ENCODE measurements around the gene LSS. TPM values are rescaled to one million over a fixed set of nuclear protein-coding genes. Genes with fewer than 3 reads are reported as not detected.
"Not testable (repeated sequence)": the region's sequence is repeated elsewhere in the genome, so short reads cannot be mapped to it uniquely, and the experiment has no call there.

Gene LSS
- total RNA-seq, 4 donors from 2014 or later = 43.7 to 172 (median 66.5) TPM

DNA sequence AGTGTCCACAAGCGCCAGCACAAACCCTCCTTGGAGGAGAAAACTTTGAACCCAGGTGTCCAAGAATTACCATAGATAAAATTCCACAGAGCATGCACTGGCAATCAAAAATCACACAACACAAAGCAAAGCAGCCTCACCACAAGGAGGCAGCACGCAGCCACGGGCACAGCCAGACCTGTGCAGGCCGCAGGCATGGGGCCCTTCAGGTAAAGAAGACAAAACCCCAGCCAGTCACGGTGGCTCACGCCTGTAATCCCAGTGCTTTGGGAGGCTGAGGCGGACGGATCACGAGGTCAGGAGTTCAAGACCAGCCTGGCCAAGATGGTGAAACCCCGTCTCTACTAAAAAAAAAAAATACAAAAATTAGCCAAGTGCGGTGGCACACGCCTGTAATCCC, 81.1 kb downstream of the LSS start:
- not testable (repeated sequence) for H3K9me3 ChIP-seq, H3K36me3 ChIP-seq, H3K27ac ChIP-seq, H3K4me3 ChIP-seq, H3K4me1 ChIP-seq, H3K27me3 ChIP-seq
- DNase-seq = peak in 2 of 3 donors; percentile 75 to 78
- TF ChIP-seq, protein P1, sequence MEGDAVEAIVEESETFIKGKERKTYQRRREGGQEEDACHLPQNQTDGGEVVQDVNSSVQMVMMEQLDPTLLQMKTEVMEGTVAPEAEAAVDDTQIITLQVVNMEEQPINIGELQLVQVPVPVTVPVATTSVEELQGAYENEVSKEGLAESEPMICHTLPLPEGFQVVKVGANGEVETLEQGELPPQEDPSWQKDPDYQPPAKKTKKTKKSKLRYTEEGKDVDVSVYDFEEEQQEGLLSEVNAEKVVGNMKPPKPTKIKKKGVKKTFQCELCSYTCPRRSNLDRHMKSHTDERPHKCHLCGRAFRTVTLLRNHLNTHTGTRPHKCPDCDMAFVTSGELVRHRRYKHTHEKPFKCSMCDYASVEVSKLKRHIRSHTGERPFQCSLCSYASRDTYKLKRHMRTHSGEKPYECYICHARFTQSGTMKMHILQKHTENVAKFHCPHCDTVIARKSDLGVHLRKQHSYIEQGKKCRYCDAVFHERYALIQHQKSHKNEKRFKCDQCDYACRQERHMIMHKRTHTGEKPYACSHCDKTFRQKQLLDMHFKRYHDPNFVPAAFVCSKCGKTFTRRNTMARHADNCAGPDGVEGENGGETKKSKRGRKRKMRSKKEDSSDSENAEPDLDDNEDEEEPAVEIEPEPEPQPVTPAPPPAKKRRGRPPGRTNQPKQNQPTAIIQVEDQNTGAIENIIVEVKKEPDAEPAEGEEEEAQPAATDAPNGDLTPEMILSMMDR (IDR thresholded peaks at IDR 0.05) = peak in 4 of 6 experiments; percentile 51 to 74 (median 58)

DNA sequence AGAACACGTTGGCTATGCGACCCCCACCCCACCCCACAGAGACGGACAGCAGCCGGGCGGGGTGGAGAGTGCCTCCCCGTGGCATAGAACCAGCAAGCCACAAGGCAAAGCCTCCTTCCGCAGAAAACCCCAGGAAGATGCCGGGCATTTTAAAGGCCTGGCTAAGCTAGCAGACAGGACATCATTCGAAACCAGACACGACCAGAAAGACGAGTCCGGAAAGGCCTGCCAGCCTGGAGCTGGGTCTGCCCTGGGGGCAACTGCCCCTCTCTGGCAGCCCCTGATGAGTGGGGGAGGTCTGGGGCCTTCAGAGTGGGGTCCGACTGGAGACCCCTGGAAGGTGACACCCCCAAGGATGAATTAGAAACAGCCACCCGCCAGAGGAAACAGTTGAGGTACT, 81.7 kb downstream of the LSS start:
- peak in 1 of 3 donors; percentile 25 for DNase-seq
- H3K27me3 ChIP-seq = no peaks in the 10 kb centered on the region
- no peaks in the 10 kb centered on the region for H3K4me1 ChIP-seq
- no peak overlapping the region for H3K4me3 ChIP-seq
- H3K27ac ChIP-seq = no peak overlapping the region
- no peaks in the 10 kb centered on the region for H3K36me3 ChIP-seq
- no peaks in the 10 kb centered on the region for H3K9me3 ChIP-seq
- TF ChIP-seq, protein P1 (IDR thresholded peaks at IDR 0.05) = no peak
- no peak for TF ChIP-seq POLR2A (IDR thresholded peaks at IDR 0.05)

DNA sequence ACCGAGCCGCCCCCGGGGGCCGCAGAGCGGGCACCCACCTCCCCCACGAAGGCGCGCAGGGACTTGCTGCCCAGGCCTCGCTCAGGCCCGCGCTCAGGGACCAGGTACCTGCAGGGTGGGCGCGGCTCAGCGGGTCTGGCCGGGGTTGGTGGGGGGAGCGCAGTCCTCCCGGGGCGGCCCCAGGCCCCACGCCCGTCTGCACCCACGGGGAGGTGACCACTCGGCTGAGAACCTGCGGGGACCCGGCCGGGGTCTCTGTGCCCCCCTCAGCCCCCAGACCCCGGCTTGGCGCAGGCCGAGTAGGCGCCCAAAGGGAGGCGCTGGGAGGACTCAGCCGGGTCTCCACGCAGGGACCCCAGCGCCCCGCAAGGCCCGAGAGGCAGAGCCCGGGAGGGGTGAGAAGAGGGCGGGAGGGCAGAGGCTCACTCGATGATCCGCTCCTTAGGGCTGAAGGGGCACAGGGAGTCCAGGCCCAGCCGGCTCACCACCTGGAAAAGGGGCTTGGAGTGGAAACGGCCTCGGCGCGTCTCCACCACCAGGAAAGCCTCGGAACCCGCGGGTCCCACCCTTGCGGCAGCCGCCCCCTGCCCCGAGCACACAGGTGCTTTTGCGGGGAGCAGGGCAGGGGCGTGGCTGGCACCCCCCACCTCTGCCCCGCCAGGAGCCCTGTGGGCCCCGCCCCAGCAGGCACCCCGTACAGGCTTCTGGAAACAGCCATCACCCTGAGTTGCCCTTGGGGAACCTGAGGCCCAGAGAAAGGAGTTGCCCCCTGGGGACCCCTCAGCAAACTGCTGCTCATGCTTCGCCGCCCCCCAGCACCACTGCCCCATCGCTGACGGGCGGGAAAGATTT, 82.5 kb downstream of the LSS start:
- no peaks in the 10 kb centered on the region for H3K27me3 ChIP-seq
- TF ChIP-seq, protein P1 (IDR thresholded peaks at IDR 0.05) = no peak
- TF ChIP-seq POLR2A (IDR thresholded peaks at IDR 0.05) = no peak
- H3K36me3 ChIP-seq = no peaks in the 10 kb centered on the region
- H3K4me1 ChIP-seq = no peaks in the 10 kb centered on the region
- DNase-seq = peak in 1 of 3 donors; percentile 43
- H3K4me3 ChIP-seq = no peak overlapping the region
- H3K9me3 ChIP-seq = no peaks in the 10 kb centered on the region
- H3K27ac ChIP-seq = no peak overlapping the region

DNA sequence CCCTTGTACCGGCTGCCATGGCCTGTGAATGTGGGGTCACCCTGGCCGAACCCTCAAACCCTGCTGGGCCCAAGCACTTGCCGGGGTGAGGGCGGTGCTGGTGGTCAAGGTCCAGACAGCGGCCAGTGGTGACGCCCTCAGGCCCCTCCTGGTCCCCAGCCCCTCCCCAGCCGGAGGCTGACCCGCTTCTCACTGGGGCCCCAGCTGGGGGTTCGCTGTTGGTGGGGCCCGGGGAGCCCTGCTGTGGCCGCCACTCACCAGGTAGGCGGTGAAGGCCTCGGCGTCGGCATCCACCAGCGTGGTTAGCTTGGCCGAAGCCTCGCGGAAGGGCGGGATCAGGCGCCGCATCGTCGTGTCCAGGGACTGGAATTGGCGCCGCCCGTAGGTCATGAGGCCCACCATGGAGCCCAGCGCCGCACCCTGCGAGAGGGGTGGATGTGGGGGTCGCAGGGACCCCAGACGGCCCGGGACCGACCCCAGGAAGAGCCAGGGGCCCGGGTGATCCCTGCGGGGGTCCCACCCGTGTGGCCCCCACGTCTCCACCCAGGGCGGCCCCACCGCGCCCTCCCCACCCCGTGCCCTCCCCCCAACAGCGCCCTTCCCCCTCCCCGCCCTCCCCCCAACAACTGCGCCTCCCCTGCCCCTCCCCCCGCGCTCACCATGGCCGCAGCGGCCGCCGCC, 83.3 kb downstream of the LSS start:
- Histone ChIP-seq H3K4me1 (no peaks in the 10 kb centered on the region), H3K4me3 (no peak overlapping the region), H3K9me3 (no peaks in the 10 kb centered on the region), H3K27me3 (no peaks in the 10 kb centered on the region), H3K27ac (no peak overlapping the region), H3K36me3 (no peaks in the 10 kb centered on the region)
- DNase-seq = no peak
- TF ChIP-seq POLR2A (IDR thresholded peaks at IDR 0.05) = no peak
- TF ChIP-seq, protein P1 (IDR thresholded peaks at IDR 0.05) = no peak

DNA sequence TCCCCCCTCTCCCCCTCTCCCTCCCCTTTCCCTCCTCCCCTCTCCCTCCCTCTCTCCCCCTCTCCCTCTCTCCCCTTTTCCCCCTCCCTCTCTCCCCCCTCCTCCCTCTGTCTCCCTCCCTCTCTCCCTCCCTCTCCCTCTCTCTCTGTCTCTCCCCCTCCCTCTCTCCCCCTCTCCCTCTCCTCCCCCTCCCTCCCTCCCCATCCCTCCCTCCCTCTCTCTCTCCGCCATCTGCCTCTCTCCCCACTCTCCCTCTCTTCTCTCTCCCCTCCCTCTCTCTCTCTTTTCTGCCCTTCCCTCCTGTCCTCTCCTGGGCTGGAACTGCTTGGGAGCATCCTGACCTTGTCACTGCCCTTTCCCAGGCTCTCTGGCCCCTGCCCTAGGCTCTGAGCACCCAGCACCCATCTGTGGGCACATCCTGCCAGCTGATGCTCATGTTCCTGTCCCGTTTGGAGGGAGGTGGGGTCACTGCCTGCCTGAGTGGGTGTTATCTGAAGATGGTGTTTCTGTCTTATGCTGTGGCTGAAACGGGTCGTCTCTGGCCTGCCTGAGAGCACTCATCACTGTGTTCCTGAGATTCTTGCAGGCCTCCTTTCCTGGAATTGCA, 84.0 kb downstream of the LSS start:
- H3K27ac ChIP-seq = no peak overlapping the region
- no peak overlapping the region for H3K4me3 ChIP-seq
- no peak for TF ChIP-seq POLR2A (IDR thresholded peaks at IDR 0.05)
- TF ChIP-seq, protein P1 (IDR thresholded peaks at IDR 0.05) = no peak
- H3K4me1 ChIP-seq = no peaks in the 10 kb centered on the region
- no peak for DNase-seq
- no peaks in the 10 kb centered on the region for H3K27me3 ChIP-seq
- no peaks in the 10 kb centered on the region for H3K9me3 ChIP-seq
- no peaks in the 10 kb centered on the region for H3K36me3 ChIP-seq

Measured in Peyer's patch (tissue), 4 donors.